ENCODE results near the gene RASSF3.

DNA sequence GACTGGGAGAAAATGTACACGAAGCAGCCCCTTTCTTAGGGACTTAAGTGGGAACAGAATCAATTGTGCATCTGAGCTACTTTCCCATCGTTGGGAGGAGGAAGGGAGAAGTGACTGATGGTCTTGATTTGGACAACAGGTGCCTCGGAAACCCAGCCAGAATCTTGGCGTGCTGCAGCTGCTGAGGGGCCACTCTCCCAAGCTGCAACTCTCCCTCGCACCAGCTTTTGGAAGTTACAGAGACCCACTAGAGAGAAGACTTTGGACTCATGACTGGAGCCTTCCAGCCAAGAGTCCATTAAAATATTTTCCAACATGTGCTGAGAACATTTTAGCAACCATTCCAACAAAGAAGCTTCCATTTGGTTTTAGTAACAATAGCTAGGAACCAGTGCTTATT lies 96.6 kb downstream of the RASSF3 start:
- TF ChIP-seq, protein P1, sequence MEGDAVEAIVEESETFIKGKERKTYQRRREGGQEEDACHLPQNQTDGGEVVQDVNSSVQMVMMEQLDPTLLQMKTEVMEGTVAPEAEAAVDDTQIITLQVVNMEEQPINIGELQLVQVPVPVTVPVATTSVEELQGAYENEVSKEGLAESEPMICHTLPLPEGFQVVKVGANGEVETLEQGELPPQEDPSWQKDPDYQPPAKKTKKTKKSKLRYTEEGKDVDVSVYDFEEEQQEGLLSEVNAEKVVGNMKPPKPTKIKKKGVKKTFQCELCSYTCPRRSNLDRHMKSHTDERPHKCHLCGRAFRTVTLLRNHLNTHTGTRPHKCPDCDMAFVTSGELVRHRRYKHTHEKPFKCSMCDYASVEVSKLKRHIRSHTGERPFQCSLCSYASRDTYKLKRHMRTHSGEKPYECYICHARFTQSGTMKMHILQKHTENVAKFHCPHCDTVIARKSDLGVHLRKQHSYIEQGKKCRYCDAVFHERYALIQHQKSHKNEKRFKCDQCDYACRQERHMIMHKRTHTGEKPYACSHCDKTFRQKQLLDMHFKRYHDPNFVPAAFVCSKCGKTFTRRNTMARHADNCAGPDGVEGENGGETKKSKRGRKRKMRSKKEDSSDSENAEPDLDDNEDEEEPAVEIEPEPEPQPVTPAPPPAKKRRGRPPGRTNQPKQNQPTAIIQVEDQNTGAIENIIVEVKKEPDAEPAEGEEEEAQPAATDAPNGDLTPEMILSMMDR (CRISPR knock-in tag; IDR thresholded peaks at IDR 0.05): no peak
- TF ChIP-seq MYNN (CRISPR knock-in tag; IDR thresholded peaks at IDR 0.05; ENCODE audit: low read depth): no peak
- no peak for TF ChIP-seq TEAD2 (CRISPR knock-in tag; IDR thresholded peaks at IDR 0.05)
- TF ChIP-seq ATAD3A (CRISPR knock-in tag; IDR thresholded peaks at IDR 0.05): no peak
- no peak for TF ChIP-seq NR2F2 (IDR thresholded peaks at IDR 0.05; ENCODE audit: borderline replicate concordance, low read depth)
- no peak for TF ChIP-seq PRPF4 (IDR thresholded peaks at IDR 0.05; ENCODE audit: low read depth, low read length, poor library complexity, severe bottlenecking)
- no peak for TF ChIP-seq KDM4B (CRISPR knock-in tag; IDR thresholded peaks at IDR 0.05)
- no peak for TF ChIP-seq ZNF335 (CRISPR knock-in tag; IDR thresholded peaks at IDR 0.05)

All from HepG2 (cell line).